Stimulated activated CD4-positive, alpha-beta T cell treated with anti-CD3 and anti-CD28 coated beads, Interleukin-12 subunit alpha, Interleukin-12 subunit beta, amount 100 ng/mL, for 24 hours (primary cell): ENCODE data around the gene KCNAB2.

ENCODE experiments used
- DNase-seq, 2 experiments: peaks; one replicate each; pipeline ENCODE4 v3.0.0-alpha.2; 2020; ENCODE audit warnings: low read depth in 2 of 2

Gene KCNAB2

GRCh38 chr1:6127587-6128163 is 82.0 kb downstream of the KCNAB2 start:
- DNase-seq = peak; percentile 54 to 72

- DNase-seq = no peak
Measured at GRCh38 chr1:6128276-6129081, 82.8 kb downstream of the KCNAB2 start.

DNA sequence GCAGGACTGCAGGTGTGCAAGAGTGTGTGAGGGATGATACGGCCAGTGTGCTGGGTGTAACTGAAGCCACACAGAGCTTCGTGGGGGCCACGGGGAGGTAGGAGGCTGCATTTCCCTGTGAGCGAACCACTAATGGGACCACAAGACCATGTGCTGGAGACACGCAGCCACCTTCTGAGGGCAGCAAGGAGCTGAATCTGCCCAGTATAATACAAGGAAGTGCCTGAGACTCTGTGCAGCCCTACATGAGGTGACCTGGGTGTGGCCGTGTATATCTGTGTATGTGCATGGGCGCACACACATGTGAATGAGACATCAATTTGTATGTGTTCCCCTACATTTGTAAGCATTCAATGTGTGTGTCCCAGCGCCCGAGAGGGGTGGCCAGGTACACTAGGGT is 83.6 kb downstream of the KCNAB2 start:
- no peak for DNase-seq

DNA sequence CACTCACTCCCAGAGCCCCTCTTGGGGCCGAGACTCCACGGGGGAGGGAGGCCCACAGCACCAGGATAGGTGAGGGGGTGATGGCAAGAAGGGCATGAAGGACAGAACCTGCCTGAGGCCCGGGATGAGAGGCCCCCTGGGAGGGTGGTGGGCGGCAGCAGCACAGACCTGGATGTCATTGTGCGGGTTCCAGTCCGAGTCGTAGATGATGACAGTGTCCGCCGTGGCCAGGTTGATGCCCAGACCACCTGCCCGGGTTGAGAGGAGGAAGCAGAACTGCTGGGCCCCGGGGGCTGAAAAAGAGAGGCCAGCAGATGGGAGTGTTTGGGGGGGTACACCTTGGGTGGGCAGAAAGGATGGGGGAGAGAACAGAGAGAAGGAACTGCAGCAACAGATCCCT is 84.3 kb downstream of the KCNAB2 start:
- no peak for DNase-seq

- no peak for DNase-seq
Measured at GRCh38 chr1:6130596-6130995, 84.9 kb downstream of the KCNAB2 start.

DNA sequence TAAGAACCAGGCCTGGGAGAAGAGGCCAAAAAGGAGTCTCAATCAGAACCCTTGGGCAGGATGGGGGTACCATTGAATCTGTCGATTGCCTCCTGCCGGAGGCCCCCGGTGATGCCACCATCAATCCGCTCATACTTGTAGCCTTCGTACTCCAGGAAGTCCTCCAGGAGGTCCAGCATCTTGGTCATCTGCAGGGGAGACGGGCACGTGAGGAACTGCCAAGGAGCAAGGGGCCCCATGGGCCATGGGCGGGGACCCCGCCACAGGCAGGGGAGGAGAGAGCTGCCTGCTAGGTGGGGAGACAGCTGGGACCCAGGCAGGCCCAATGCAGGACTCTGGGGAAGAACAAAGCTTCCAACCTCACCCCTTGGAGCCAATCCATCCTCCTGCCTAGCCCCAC is 85.9 kb downstream of the KCNAB2 start:
- no peak for DNase-seq

GRCh38 chr1:6133146-6133895 is 87.6 kb downstream of the KCNAB2 start:
- DNase-seq = no peak

GRCh38 chr1:6134206-6134605 is 88.5 kb downstream of the KCNAB2 start:
- no peak for DNase-seq

- DNase-seq = no peak
Measured at GRCh38 chr1:6134741-6135510, 89.2 kb downstream of the KCNAB2 start.

- DNase-seq = no peak
Measured at GRCh38 chr1:6136516-6137220, 91.0 kb downstream of the KCNAB2 start.

- no peak for DNase-seq
Measured at GRCh38 chr1:6137758-6138157, 92.1 kb downstream of the KCNAB2 start.

DNA sequence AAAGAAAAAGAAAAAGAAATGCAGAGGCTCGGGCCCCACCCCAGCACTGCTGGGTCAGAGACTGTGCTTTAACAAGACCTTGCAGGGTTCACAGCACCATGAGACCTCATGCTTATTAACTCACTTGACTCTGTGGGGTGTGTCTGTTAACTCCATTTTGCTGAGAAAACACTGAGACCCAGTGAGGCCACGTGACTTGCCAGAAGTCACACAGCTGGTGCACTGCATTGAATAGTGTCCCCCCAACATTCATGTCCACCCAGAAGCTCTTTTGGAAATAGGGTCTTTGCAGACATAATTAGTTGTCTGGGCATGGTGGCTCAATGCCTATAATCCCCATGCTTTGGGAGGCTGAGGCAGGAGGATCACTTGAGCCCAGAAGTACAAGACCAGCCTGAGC is 94.7 kb downstream of the KCNAB2 start:
- no peak for DNase-seq

DNA sequence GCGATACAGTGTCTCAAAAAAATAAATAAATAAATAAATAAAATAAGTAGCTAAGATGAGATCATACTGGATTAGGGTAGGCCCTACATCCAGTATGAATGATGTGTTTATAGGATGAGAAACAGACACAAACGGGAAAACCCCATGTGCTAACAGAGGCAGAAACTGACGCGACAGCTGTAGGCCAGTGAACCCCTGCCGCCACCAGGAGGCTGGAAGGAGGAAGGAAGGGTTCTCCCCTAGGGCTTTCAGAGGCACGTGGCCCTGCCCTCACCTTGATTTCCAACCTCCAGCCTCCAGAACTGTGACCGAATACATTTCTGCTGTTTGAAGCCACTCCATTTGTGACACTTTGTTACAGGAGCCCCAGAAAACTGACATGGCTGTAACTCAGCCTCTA is 95.9 kb downstream of the KCNAB2 start:
- DNase-seq = peak in 1 of 2 experiments; percentile 22

DNA sequence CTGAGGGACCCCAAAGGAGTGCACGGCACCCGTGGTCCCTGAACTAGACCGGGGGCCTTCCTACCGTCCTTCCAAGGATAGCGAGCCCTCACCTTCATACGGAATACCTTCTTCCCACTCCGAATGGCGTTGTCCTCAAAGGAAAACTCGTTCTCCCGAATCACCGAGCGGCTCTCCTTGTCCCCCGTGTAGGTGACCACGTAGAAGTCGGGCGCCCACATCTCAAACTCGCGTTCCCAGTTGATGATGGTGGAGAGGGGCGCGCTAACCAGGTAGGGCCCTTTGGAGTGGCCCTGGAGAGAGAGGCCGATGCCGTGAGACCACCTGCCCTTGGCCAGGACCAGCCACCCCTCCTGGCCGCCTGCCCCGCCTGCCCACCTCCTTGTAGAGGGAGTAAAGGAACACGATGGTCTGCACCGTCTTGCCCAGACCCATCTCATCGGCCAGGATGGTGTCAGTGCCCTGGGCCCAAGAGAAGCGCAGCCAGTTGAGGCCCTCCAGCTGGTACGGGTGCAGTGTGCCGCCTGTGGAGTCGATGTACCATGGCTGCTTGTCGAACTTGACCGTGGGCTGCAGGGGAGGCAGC is 96.4 kb downstream of the KCNAB2 start:
- no peak for DNase-seq

GRCh38 chr1:6142734-6143133 is 97.0 kb downstream of the KCNAB2 start:
- no peak for DNase-seq

DNA sequence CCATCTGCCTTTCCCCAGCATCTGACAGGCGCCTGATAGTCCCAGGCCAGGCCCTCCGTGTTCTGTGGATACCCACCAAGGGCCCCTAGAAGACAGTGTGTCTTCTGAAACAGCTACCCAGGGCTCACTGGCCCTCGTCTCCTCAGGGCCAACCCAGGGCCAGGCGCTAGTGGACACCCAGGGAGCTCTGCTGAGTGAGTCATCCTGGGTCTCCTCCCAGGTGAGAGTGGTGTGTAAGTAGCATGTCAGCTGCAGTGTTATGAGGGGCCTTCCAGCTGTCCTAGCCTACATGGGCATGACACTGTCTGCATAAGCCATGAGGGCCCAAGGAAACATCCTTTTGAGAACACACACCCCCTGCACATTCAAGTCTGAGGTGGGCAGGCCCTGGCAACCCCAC is 97.7 kb downstream of the KCNAB2 start:
- DNase-seq = no peak

GRCh38 chr1:6144175-6144574 is 98.5 kb downstream of the KCNAB2 start:
- DNase-seq = no peak

DNA sequence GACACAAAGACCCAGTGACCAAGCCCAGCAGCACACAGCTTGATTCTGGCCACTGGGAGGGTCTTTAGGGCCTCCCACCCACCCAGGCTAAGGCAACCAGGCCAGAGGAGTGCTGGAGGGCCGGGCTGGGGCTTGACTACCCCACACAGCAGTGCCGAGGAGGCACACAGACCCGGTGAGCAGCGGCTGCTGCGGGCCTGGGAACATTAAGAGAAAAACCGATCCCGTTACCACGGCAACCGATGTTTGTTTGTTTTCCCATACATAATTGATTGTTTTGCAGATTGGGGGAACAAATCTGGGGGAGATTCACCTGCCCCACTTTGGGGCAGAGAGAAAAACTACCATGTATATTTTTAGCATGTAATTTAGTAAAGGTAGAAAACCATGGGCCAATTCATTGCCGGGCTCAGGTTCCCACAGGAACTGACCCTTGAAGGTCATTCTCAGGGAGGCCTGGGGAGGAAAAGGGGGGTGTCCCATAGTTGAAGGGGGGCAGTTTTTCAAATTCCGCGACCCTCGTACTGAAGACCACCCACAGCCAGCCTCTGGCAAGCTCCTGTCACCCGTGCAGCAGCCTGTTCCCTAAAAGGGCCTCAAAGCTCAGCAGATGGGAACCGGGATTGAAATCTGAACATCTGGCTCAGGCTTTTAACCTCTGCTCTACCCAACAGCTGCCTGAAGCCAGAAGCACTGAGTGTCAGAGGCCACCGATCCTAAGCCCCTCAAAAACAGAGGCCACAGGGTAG is 99.1 kb downstream of the KCNAB2 start:
- no peak for DNase-seq

GRCh38 chr1:6145396-6145750 is 99.7 kb downstream of the KCNAB2 start:
- no peak for DNase-seq

GRCh38 chr1:6145864-6146410 is 100.2 kb downstream of the KCNAB2 start:
- DNase-seq = no peak
